ENCODE data around the gene TRIM59. TPM values are rescaled to one million over a fixed set of nuclear protein-coding genes. Genes with fewer than 3 reads are reported as not detected.
A peak's percentile ranks its signal among the peaks of the same experiment; 100 is the strongest.

The TRIM59 gene
- total RNA-seq, 2 donors from 2014 or later = 0.15 to 0.79 TPM

- TF ChIP-seq, protein P1, sequence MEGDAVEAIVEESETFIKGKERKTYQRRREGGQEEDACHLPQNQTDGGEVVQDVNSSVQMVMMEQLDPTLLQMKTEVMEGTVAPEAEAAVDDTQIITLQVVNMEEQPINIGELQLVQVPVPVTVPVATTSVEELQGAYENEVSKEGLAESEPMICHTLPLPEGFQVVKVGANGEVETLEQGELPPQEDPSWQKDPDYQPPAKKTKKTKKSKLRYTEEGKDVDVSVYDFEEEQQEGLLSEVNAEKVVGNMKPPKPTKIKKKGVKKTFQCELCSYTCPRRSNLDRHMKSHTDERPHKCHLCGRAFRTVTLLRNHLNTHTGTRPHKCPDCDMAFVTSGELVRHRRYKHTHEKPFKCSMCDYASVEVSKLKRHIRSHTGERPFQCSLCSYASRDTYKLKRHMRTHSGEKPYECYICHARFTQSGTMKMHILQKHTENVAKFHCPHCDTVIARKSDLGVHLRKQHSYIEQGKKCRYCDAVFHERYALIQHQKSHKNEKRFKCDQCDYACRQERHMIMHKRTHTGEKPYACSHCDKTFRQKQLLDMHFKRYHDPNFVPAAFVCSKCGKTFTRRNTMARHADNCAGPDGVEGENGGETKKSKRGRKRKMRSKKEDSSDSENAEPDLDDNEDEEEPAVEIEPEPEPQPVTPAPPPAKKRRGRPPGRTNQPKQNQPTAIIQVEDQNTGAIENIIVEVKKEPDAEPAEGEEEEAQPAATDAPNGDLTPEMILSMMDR (IDR thresholded peaks at IDR 0.05) = no peak
- H3K9me3 ChIP-seq = no peaks in the 10 kb centered on the region
- no peaks in the 10 kb centered on the region for H3K27me3 ChIP-seq
- peaks cover 0 to 25% of the 10 kb centered on the region in 2 donors for H3K4me1 ChIP-seq
- H3K4me3 ChIP-seq = peak overlapping the region; percentile 73 to 77
- DNase-seq (ENCODE audit: low spot score) = no peak
- H3K27ac ChIP-seq = peak overlapping the region in 1 of 2 donors; percentile 88
- no peaks in the 10 kb centered on the region for H3K36me3 ChIP-seq
Measured at GRCh38 chr3:160401291-160402095, 48.1 kb downstream of the TRIM59 start.

DNA sequence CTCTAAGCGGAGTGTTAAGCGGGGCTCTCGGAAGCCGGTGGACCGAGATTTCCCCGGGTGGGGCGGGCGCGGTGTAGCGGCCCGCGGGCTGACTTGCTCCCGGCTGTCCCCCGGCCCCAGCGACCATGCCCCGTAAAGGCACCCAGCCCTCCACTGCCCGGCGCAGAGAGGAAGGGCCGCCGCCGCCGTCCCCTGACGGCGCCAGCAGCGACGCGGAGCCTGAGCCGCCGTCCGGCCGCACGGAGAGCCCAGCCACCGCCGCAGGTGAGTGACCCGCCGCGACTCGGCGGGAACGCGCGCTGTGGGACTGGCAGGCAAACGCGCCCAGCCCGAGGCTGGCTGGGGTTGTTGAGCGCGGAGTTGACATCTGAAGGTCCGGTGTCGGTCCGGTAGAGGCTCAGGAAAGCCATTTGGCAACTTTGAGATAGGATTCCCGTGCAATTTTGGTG lies 48.9 kb downstream of the TRIM59 start:
- peak overlapping the region; percentile 73 to 77 for H3K4me3 ChIP-seq
- peaks cover 0 to 25% of the 10 kb centered on the region in 2 donors for H3K4me1 ChIP-seq
- no peaks in the 10 kb centered on the region for H3K9me3 ChIP-seq
- TF ChIP-seq, protein P1 (IDR thresholded peaks at IDR 0.05) = no peak
- no peaks in the 10 kb centered on the region for H3K27me3 ChIP-seq
- H3K36me3 ChIP-seq = no peaks in the 10 kb centered on the region
- DNase-seq (ENCODE audit: low spot score) = no peak
- peak overlapping the region; percentile 88 to 92 for H3K27ac ChIP-seq

DNA sequence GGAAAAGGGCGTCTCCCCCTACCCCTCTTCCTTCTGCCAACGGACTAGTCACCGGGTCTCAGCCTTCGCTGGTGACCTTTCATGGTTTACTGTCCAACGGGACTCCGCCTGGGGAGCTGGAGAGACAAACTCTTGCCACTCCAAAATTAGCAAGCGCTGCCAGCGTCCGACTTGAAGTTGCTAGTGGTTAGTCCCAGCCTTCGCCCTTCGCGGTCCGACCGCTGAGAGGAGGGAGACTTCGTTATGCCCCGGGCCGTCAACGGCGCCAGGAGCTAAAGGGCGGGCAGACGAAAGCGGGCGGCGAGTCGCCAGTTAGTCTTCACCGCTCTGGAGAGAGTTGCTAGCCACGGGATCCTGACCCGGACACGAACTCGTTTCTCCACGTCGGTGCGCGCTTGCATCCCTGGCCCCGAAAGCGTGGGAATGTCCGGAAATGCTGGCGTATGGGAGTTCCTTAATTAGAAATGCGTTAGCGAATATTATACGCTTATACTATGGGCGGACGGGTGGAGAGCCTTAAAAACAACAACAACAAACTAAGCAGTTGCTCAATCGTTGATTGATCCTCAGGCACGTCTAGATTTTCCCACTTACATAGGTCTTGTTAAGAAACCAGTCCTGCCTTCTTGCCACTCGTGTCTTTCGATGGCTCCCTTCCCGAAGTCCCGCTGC lies 49.4 kb downstream of the TRIM59 start:
- peak overlapping the region; percentile 73 to 77 for H3K4me3 ChIP-seq
- no peaks in the 10 kb centered on the region for H3K9me3 ChIP-seq
- H3K27ac ChIP-seq = peak overlapping the region; percentile 88 to 92
- TF ChIP-seq, protein P1 (IDR thresholded peaks at IDR 0.05) = no peak
- H3K36me3 ChIP-seq = no peaks in the 10 kb centered on the region
- DNase-seq (ENCODE audit: low spot score) = peak; percentile 65
- peaks cover 0 to 25% of the 10 kb centered on the region in 2 donors for H3K4me1 ChIP-seq
- H3K27me3 ChIP-seq = no peaks in the 10 kb centered on the region

DNA sequence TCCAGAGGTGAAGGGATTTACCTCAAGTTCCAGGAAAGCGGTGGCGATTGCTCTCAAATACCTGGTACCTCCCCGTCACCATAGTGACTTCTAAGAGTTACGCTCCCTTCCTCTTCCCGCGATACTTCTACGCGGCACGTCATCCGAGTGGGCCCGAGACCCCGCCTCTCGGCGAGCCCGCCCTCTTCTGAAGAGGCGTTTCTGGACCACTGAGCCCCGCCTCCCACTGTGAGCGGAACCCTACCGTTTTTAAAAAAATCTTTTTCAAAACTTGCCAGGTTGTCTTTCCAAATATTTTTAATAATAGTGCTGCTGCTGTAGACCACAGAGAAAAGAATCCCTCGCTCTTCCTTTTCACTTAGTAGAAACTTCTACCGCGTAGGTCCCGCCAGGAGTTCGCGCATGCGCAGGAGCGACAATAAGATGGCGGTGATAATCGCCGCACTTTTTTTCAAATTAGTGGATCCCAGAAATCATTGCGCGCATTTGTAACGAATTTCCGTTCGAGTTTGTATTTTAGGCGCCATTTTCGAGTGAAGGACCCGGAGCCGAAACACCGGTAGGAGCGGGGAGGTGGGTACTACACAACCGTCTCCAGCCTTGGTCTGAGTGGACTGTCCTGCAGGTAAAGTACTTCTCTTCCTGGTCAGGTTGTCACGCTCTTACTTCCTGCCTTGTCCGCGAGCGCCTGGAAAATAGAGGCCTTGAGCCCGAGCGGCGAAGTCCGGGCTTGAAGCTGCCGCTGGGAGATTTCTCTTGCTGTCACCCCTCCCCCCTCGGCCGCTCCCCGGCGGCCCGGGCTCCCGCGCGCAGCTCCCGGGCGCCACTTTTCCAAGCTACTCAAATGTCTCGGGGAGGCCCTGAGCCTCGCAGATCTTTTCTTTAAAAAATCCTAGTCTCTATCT lies 50.2 kb downstream of the TRIM59 start, which contains the start of the genes IFT80 and SMC4:
Gene IFT80, minus strand, starts transcription at position 101 of the 905 bp plus-strand sequence. CDS start 14,625 bp downstream, outside the sequence.
Gene SMC4, plus strand, starts transcription at position 526 of the 905 bp plus-strand sequence. CDS start 1,177 bp downstream, outside the sequence.
- TF ChIP-seq, protein P1 (IDR thresholded peaks at IDR 0.05) = no peak
- Histone ChIP-seq H3K27ac (peak within 1 kb of the TSS; percentile 88 to 92), H3K4me1 (peaks cover 0 to 25% of the 10 kb centered on the region in 2 donors), H3K27me3 (no peaks in the 10 kb centered on the region), H3K9me3 (no peaks in the 10 kb centered on the region), H3K4me3 (peak within 1 kb of the TSS; percentile 73 to 77), H3K36me3 (no peaks in the 10 kb centered on the region)
- DNase-seq (ENCODE audit: low spot score) = peak; percentile 97

DNA sequence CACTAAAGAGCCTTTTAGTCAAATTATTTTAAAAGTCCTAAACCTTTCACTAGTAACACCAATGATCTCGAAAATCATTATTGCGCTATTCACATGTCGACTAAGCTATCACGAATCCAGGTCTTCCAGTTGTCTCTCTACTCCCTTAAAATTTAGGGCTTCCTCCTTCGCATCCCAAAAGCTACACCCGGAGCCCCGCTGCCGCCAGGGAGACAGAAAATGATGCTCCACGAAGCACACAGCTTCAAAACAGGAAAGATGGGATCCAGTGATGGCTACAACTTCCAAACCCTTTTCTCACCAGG lies 50.8 kb downstream of the TRIM59 start:
- Histone ChIP-seq H3K27me3 (no peaks in the 10 kb centered on the region), H3K27ac (peak overlapping the region; percentile 88 to 92), H3K4me3 (peak overlapping the region; percentile 73 to 77), H3K4me1 (peaks cover 0 to 25% of the 10 kb centered on the region in 2 donors), H3K9me3 (no peaks in the 10 kb centered on the region), H3K36me3 (no peaks in the 10 kb centered on the region)
- DNase-seq (ENCODE audit: low spot score) = no peak
- TF ChIP-seq, protein P1 (IDR thresholded peaks at IDR 0.05) = no peak

All from right atrium auricular region (tissue), 2 donors.